T-helper 1 cell treated with Interleukin-12 subunit alpha and Interleukin-12 subunit beta and Interleukin-4 antibody, amounts not matched to agents 30 ng/mL and 1 ng/mL, for 36 hours (primary cell): Measurements from ENCODE around the gene NAV2. TPM values are rescaled to one million over a fixed set of nuclear protein-coding genes. Genes with fewer than 3 reads are reported as not detected.
"Not testable (repeated sequence)": the region's sequence is repeated elsewhere in the genome, so short reads cannot be mapped to it uniquely, and the experiment has no call there.

Experiments used
- intact Hi-C: fragments of 100-400 bp; cut with micrococcal nuclease; formaldehyde crosslinking; loops from one replicate; pipeline ENCODE4 v1.15.1; 2024
- total RNA-seq: library from RNA; stranded (reverse); gene quantifications from 2 replicates; pipeline ENCODE4 v1.2.3, GENCODE V29; 2022

The NAV2 gene
- total RNA-seq, 1 donor from 2014 or later = 0.29 TPM

DNA sequence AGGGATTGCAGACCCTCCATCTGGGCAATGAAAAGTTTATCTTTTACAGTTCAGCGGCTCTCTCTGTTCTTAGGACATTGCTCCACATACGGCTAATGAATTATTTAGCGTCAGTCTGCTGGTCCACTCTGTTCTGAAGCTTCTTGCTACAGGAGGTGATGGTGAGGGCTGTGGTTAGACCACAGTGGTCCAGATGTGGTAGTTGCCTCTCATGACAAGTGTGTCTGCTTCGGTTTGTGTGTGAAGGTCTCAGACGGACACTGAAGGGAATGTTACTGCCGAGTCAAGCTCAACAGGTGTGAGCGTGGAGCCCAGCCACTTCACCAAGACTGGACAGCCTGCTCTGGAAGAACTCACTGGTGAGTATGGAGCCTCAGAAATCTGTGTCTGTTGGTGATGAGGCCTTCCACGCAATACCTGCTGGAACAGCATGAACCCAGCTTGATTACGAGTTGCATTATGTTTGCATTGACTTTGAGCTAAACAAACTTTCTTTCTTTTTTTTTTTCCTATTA, 226.8 kb downstream of the NAV2 start:
- intact Hi-C loops = no loop called here

DNA sequence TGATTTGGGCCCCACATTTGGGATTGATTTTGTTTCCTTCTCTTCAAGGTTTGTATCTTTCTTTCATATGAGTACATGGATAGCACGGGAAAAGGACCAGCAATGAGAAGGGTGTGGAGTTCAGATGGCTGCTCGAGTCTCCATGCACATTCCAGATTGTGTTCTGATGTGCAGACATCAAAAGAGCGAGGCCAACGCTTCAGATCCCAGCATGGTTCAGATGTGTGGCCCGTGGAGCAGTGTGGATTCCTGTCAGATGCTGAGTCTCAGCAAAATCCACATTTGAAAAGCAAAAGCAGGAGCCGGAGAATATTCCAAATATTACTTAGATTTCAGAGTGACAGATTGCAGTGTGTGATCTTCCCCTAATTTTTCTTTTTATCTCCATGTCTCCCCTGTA, 228.2 kb downstream of the NAV2 start:
- intact Hi-C loops = no loop called here

DNA sequence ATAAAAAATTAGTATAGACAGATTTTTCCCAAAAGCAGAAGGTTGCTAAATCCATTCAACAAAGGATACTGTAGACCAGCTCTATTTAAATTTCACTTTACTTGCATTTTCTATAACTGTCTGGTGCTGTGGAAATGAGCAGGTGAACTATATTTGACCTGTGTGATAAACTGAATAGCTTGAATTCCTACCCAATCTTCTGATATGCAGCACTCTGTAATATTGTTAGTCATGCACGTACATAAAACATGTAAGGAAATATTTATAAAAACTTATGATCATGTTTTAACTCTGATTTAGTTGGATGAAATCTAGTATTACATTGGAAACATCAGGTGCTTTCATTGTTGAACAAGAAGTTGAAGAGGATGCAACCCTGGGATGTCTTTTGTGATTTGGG, 234.0 kb downstream of the NAV2 start:
- intact Hi-C loops = no loop called here

DNA sequence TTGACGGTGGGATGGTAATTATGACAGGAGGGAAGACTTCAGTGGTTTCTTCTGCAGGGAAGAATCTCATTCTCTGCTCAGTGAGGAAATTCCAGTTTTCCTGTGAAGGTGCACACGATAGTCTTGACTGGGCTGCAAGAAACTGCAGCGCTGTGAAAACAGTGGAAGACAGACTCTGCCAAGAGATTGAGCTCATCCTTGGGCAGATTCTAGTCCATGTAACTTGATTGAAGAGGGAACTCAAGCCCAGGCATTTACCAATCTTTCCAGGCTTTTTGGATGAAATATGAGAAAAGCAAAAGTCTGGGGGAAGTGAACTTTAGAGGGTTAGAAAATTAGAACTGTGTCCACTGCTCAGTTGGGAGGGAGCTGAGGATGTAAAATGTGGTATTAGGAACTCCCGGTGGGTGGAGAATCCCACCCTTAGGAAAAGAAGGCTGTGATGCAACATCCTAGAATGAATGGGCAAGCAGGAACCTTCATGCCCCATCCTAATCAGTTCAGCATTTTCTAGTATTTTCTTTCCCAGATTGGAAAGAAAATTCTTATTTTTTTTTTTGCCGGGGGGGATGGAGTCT, 235.0 kb downstream of the NAV2 start:
- intact Hi-C loops = no loop called here

GRCh38 chr11:19949606-19950005, 237.0 kb downstream of the NAV2 start:
- intact Hi-C loops = no loop called here

GRCh38 chr11:19951558-19952115, 239.0 kb downstream of the NAV2 start:
- intact Hi-C loops = loop anchor here (1.0 kb wide), 3 partner anchors 160 to 402 kb away; no protein-coding TSS in a partner anchor

- intact Hi-C loops = no loop called here
Observed at GRCh38 chr11:19952116-19952605, 239.5 kb downstream of the NAV2 start.

DNA sequence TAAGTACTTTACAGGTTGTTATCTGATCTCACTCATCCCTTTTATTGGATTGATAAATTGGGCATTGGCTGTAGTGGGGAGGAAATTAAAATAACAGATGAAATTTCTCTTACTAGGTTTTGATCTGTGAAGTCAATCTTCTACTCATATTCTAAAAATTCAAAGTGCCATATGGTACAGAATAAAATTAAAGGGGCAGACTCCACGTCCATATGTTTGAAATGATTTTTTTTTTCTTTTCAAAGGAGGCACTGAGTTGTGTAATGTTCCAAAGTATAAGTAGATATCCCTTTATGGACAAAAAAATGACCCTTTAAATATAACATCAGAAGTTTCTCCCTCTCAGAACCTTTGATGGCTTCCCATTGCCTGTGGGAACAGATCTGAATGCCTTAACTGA, 240.3 kb downstream of the NAV2 start:
- intact Hi-C loops = no loop called here

DNA sequence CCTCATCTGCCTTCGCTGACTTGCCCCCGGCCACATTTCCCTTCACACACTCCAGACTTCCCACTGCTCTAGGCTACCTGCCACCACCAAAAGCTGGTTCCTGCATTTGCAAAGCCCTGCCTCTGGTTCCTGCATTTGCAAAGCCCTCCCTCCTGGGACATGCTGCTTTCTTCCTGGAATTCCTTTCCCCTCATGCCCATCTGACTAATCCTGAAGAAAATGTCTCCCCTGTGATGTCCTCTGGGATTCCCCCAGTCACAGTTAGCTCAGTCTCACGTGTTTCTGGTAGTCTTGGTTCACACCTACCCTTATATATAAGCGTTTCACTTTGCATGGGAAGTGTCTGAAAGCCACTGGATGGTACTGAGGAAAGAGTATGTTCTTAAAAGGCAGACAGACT, 240.7 kb downstream of the NAV2 start:
- intact Hi-C loops = no loop called here

GRCh38 chr11:19953909-19954308, 241.3 kb downstream of the NAV2 start:
- intact Hi-C loops = no loop called here

DNA sequence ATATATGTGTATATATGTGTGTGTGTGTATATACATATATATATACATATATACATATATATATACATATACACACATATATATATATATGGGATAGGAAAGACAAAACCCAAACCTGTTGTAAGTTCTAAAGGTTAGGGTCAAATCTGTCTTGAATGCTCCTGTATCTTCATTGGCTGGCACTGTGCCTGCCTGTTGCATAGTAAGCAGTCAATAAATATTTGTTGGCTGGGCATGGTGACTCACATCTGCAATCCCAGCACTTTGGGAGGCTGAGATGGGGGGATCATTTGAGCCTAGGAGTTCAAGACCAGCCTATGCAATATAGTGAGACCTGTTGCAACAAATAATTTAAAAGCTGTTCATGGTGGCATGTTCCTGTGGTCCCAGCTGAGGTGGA, 242.3 kb downstream of the NAV2 start:
- intact Hi-C loops = no loop called here

DNA sequence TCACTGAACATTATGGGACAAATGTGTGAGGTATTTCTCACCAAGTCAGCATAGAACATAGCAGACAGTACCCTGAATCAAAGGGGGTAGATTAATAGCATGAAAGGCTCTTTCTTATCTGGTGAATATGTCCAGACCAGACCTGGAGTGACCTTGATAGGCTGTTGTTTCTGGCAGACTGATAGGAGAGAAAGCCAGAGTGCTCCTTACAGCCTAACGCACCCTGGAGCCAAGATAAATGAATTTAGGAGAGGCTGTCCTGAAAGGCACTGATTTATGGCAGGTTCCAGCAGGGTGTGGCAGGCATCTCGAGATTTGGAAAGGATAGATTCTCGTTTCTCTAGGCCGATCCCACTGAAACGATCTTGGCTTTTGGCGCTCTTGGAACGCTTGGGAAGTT, 243.0 kb downstream of the NAV2 start:
- intact Hi-C loops = no loop called here

- intact Hi-C loops = no loop called here
Observed at GRCh38 chr11:19956228-19956627, 243.6 kb downstream of the NAV2 start.

DNA sequence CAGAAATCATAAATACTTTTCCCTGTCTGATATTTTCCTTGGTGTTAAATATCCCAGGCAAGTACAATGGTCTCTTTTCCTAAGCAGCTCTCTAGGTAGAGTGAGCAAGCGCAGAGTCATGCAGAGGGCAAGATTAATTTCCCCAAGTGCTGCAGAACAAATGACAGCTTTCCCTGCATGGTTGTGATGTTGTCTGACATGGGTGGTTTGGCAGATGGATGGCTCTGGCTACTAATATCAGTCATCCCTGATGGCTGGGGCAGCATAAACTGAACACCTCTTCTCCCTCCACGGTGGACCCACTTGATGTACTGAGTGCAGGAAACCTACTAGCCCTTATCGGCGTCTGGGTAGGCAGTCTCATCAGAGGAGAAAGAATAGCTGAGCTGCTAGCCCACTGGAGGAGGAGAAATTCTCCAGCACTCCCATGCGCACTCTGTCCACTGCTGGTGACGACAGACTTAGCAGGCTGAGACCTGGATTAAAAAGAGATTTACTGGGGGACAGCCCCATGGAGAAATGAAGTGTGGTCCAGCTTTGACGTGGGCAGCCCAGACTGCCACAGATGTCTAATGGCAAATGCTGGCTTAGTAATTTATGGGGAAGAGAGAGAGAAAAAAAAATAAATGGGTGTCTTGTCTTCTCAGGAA, 244.8 kb downstream of the NAV2 start:
- intact Hi-C loops = no loop called here

GRCh38 chr11:19958204-19958603, 245.6 kb downstream of the NAV2 start:
- intact Hi-C loops = no loop called here

DNA sequence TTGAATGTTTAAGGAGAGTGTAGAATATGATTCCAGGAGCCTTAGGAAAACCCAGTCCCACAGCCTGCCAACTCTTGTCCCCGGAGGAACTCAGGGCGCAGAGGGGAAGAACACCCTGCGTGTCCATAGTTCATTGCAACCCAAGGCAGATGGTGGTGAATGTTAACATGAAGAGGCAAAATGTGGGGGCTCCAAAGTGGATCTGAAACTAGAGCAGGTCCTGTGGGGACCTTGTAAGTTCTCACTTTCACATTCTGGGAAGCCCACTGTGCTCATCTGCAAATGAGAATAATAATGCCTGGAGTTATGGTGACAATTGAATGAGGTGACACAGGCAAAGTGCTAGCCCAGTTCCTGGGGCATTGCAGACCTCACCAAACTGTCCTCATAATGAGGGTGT, 246.6 kb downstream of the NAV2 start:
- intact Hi-C loops = no loop called here

DNA sequence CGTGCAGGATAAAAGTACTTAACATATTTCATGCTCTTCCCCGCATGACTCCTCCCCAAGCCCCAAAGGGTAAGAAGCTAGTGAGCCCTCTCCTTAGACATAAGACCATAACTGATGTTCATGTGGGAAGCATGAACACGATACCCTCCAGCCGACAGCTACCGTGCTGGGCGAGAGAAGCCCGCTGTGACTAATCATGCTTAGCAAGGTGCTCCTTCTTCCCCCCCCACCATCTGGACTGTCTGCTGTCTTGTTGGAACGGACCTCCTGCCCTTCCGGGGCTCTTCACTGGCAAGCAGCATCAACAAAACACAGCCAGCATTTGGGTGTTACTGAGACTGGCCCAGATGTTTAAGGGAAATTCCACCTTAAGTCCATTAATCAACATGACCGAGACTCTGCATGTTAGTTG, 247.0 kb downstream of the NAV2 start:
- intact Hi-C loops = no loop called here

GRCh38 chr11:19960410-19960809, 247.8 kb downstream of the NAV2 start:
- intact Hi-C loops = not testable (repeated sequence)

DNA sequence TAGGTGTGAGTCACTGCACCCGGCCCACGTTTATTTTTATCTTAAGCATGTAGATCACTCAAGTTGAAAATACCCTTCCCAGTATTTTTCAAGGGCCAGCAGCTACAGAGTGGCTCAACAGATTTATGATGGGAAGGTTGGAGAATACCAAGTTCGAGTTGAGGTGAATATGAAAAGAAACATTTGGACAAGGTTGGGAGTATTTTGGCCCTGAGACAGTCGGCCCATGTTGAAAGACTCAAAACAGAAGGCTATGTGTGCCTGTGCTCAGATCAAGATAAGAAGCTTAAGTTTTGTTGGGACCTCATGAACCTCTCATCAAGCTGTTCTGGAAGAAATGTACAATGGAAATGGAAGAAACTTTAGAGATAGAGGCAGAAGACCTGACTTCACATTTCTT, 248.6 kb downstream of the NAV2 start:
- intact Hi-C loops = no loop called here

DNA sequence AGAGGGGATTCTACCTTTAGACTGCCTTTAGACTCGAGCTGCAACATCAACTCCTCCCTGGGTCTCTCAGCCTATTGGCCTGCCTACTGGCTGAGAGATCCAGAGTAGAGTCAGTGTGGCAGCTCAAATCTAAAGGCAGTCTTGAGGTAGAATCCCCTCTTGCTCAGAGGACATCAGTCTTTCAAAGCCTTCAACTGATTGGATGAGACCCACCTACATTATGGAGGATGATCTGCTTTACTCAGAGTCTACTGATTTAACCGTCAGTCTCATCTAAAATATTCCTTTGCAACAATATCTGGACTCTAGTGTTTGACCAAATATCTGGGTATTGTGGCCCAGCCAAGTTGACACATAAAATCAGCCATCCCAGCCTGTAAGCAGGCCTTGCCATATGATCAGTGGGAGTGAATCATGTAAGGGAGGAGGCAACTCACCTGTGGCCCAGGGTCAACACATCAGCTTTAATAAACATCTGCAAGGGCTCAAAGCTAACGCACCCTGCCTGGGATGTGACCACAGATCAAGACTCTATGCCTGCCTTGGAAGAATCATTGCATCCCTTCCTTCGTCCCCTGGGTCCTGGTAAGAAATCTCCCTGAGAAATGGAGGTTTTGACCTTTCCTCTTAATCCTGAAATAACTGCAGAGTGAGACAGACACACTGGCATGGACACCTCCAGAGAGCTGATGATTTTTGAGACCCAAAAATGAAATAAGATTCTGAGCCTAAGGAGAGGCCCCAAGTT, 249.6 kb downstream of the NAV2 start:
- intact Hi-C loops = no loop called here

- intact Hi-C loops = no loop called here
Observed at GRCh38 chr11:19962801-19963175, 250.2 kb downstream of the NAV2 start.
